IMR-90 (cell line): ENCODE measurements around the gene TBCE. TPM values are rescaled to one million over a fixed set of nuclear protein-coding genes. Genes with fewer than 3 reads are reported as not detected.

Experiments used
- ATAC-seq: fragments of 200-7000 bp; cut with Tn5 transposase; 2 replicates; pipeline ENCODE4 v1.9.1; 2020; ENCODE audit warnings: low read depth, mild to moderate bottlenecking, moderate library complexity
- BruUV-seq: library from RNA; stranded (reverse); fragments of 400-500 nt; replicated peaks from 2 replicates; lab custom pipeline; 2021; lab: Mats Ljungman, UMichigan
- CTCF ChIA-PET: fragments of 300-600 bp; formaldehyde crosslinking; extraction: SDS; loops from one replicate; lab custom pipeline; 2021; ENCODE audit warnings: antibody characterized with exemption; lab: Yijun Ruan, JAX
- POLR2A ChIA-PET: fragments of 300-600 bp; sonication (Branson Sonifier 250); formaldehyde crosslinking; loops from one replicate; lab custom pipeline; 2022; ENCODE audit warnings: antibody characterized with exemption; ENCODE audit not compliant: unreplicated experiment; lab: Charles Lee
- DNase-seq: peaks from one replicate; pipeline ENCODE4 v3.0.0; 2013
- H2AFZ ChIP-seq: replicated peaks from 2 replicates; pipeline ENCODE3; 2013; ENCODE audit warnings: low read length, mild to moderate bottlenecking; ENCODE audit not compliant: poor library complexity
- H2AK5ac ChIP-seq: 2 replicates; pipeline ENCODE4 v1.6.1; 2013; ENCODE audit warnings: low read depth, low read length, inconsistent platforms
- H2AK9ac ChIP-seq: replicated peaks from 2 replicates; pipeline ENCODE3; 2013; ENCODE audit warnings: mild to moderate bottlenecking, low read depth, low read length, moderate library complexity; ENCODE audit not compliant: poor library complexity
- H2BK120ac ChIP-seq: 2 replicates; pipeline ENCODE4 v1.6.1; 2013; ENCODE audit warnings: low read depth, low read length, inconsistent platforms
- H2BK15ac ChIP-seq: 3 replicates; pipeline ENCODE4 v1.6.1; 2013; ENCODE audit warnings: low read depth, low read length, inconsistent platforms
- H2BK20ac ChIP-seq: 2 replicates; pipeline ENCODE4 v1.6.1; 2013; ENCODE audit warnings: low read depth, mild to moderate bottlenecking, inconsistent platforms, low read length, moderate library complexity
- H2BK5ac ChIP-seq: 2 replicates; pipeline ENCODE4 v1.6.1; 2013; ENCODE audit warnings: mild to moderate bottlenecking, low read depth, low read length, inconsistent platforms; ENCODE audit not compliant: poor library complexity, severe bottlenecking
- H3K14ac ChIP-seq: replicated peaks from 2 replicates; pipeline ENCODE4 v1.6.1; 2013; ENCODE audit warnings: low read depth, low read length, inconsistent platforms
- H3K18ac ChIP-seq: 2 replicates; pipeline ENCODE4 v1.6.1; 2013; ENCODE audit warnings: low read depth, low read length, control low read depth
- H3K23ac ChIP-seq: 2 replicates; pipeline ENCODE4 v1.6.1; 2013; ENCODE audit warnings: low read depth, low read length, inconsistent platforms
- H3K27ac ChIP-seq: 2 replicates; pipeline ENCODE4 v1.5.1; 2013; ENCODE audit warnings: mild to moderate bottlenecking, control low read depth, low read length; ENCODE audit not compliant: insufficient read depth
- H3K27me3 ChIP-seq: 2 replicates; pipeline ENCODE4 v1.6.1; 2013; ENCODE audit warnings: low read length; ENCODE audit not compliant: control insufficient read depth, insufficient read depth
- H3K36me3 ChIP-seq: 2 replicates; pipeline ENCODE4 v1.6.1; 2013; ENCODE audit warnings: low read length, mixed read lengths; ENCODE audit not compliant: control insufficient read depth, insufficient read depth
- H3K4ac ChIP-seq: 2 replicates; pipeline ENCODE4 v1.6.1; 2013; ENCODE audit warnings: low read depth, low read length, inconsistent platforms
- H3K4me1 ChIP-seq: 2 replicates; pipeline ENCODE4 v1.6.1; 2013; ENCODE audit warnings: low read length, mixed read lengths; ENCODE audit not compliant: control insufficient read depth, insufficient read depth
- H3K4me2 ChIP-seq: 2 replicates; pipeline ENCODE4 v1.6.1; 2013; ENCODE audit warnings: low read depth, mild to moderate bottlenecking, control low read depth, low read length, moderate library complexity
- H3K4me3 ChIP-seq: 2 replicates; pipeline ENCODE4 v1.5.1; 2013; ENCODE audit warnings: low read depth, mild to moderate bottlenecking, control low read depth, low read length, moderate library complexity; ENCODE audit not compliant: insufficient read depth
- H3K56ac ChIP-seq: 2 replicates; pipeline ENCODE4 v1.6.1; 2013; ENCODE audit warnings: low read length, inconsistent platforms; ENCODE audit not compliant: insufficient read depth; ENCODE audit errors: extremely low read depth
- H3K79me1 ChIP-seq, 2 experiments: 2 replicates each; pipeline ENCODE4 v1.6.1; 2013; ENCODE audit warnings: low read length in 2 of 2, inconsistent platforms in 1 of 2, low read depth in 1 of 2
- H3K9ac ChIP-seq: 2 replicates; pipeline ENCODE4 v1.6.1; 2013; ENCODE audit warnings: low read depth, low read length, control low read depth
- H3K9me1 ChIP-seq: 2 replicates; pipeline ENCODE4 v1.6.1; 2013; ENCODE audit warnings: low read length, inconsistent platforms; ENCODE audit not compliant: insufficient read depth
- H3K9me3 ChIP-seq: 2 replicates; pipeline ENCODE4 v1.6.1; 2013; ENCODE audit warnings: low read length; ENCODE audit not compliant: control insufficient read depth, insufficient read depth
- H4K20me1 ChIP-seq: 2 replicates; pipeline ENCODE4 v1.6.1; 2013; ENCODE audit warnings: low read length, inconsistent platforms; ENCODE audit not compliant: insufficient read depth
- H4K5ac ChIP-seq: 2 replicates; pipeline ENCODE4 v1.6.1; 2013; ENCODE audit warnings: mild to moderate bottlenecking, low read depth, low read length, control low read depth
- H4K8ac ChIP-seq, 2 experiments: 2 replicates each; pipeline ENCODE4 v1.6.1; 2013; ENCODE audit warnings: low read depth in 2 of 2, low read length in 2 of 2, control low read depth in 1 of 2, inconsistent platforms in 1 of 2
- H4K91ac ChIP-seq: 2 replicates; pipeline ENCODE4 v1.6.1; 2013; ENCODE audit warnings: low read depth, low read length, inconsistent platforms; ENCODE audit not compliant: insufficient read depth
- BHLHE40 ChIP-seq: fragments of 150-350 bp; IDR thresholded peaks from 2 replicates; pipeline ENCODE4 v1.6.1; 2016; ENCODE audit warnings: mild to moderate bottlenecking, low read depth, low read length
- CEBPB ChIP-seq: IDR thresholded peaks from 2 replicates; pipeline ENCODE4 v1.6.1; 2012; ENCODE audit warnings: low read depth, low read length, improper control_type of control experiment
- CHD1 ChIP-seq: IDR thresholded peaks from 2 replicates; pipeline ENCODE4 v1.6.1; 2012; ENCODE audit warnings: low read depth, low read length, improper control_type of control experiment
- CTCF ChIP-seq: conservative IDR thresholded peaks from 2 replicates; pipeline ENCODE4 v1.5.1; 2012; ENCODE audit warnings: mild to moderate bottlenecking, low read depth, low read length, improper control_type of control experiment
- ELK1 ChIP-seq: fragments of 150-350 bp; IDR thresholded peaks from 2 replicates; pipeline ENCODE4 v1.6.1; 2016; ENCODE audit warnings: low read depth, mild to moderate bottlenecking, low read length, moderate library complexity, borderline replicate concordance
- MAFK ChIP-seq: IDR thresholded peaks from 2 replicates; pipeline ENCODE4 v1.6.1; 2012; ENCODE audit warnings: low read depth, low read length, improper control_type of control experiment
- MXI1 ChIP-seq: IDR thresholded peaks from 2 replicates; pipeline ENCODE4 v1.6.1; 2012; ENCODE audit warnings: low read depth, mild to moderate bottlenecking, low read length, moderate library complexity, borderline replicate concordance
- NFE2L2 ChIP-seq: fragments of 150-350 bp; IDR thresholded peaks from 2 replicates; pipeline ENCODE4 v1.6.1; 2016; ENCODE audit warnings: low read depth, mild to moderate bottlenecking, low read length
- POLR2A ChIP-seq: IDR thresholded peaks from 2 replicates; pipeline ENCODE4 v1.6.1; 2012; ENCODE audit warnings: mild to moderate bottlenecking, low read depth, low read length
- RAD21 ChIP-seq: IDR thresholded peaks from 2 replicates; pipeline ENCODE4 v1.6.1; 2012; ENCODE audit warnings: low read length, improper control_type of control experiment
- RCOR1 ChIP-seq: IDR thresholded peaks from 2 replicates; pipeline ENCODE4 v1.6.1; 2012; ENCODE audit warnings: mild to moderate bottlenecking, low read length, improper control_type of control experiment; ENCODE audit not compliant: insufficient replicate concordance
- RFX5 ChIP-seq: IDR thresholded peaks from 2 replicates; pipeline ENCODE4 v1.8.0; 2012; ENCODE audit warnings: low read depth, mild to moderate bottlenecking, low read length, moderate library complexity
- SMC3 ChIP-seq: fragments of 150-350 bp; IDR thresholded peaks from 2 replicates; pipeline ENCODE4 v1.6.1; 2016; ENCODE audit warnings: low read depth, mild to moderate bottlenecking, antibody characterized with exemption, low read length, moderate library complexity
- USF2 ChIP-seq: fragments of 150-350 bp; IDR thresholded peaks from 2 replicates; pipeline ENCODE4 v1.6.1; 2017; ENCODE audit warnings: mild to moderate bottlenecking, antibody characterized with exemption, low read length, low read depth
- WGBS, 2 experiments: methylation state at CpG; one replicate each; pipeline versions ENCODE4 v1.1.5 to v1.1.7; 2013; ENCODE audit warnings: missing lambda C conversion rate in 2 of 2; ENCODE audit not compliant: insufficient read length in 1 of 2; ENCODE audit errors: extremely low coverage in 2 of 2; 5-methylcytosine and 5-hydroxymethylcytosine counted together
- dilution Hi-C: fragments of 300-500 bp; cut with HindIII; formaldehyde crosslinking; loops from one replicate; pipeline ENCODE4 v1.14.3; 2018; ENCODE audit warnings: low sequenced_read_pairs; ENCODE audit not compliant: unreplicated experiment
- in situ Hi-C: fragments of 300-500 bp; cut with MboI; formaldehyde crosslinking; loops from 3 replicates; pipeline ENCODE4 v1.14.3; 2019; ENCODE audit warnings: low sequenced_read_pairs, inconsistent platforms, mixed read lengths
- intact Hi-C: fragments of 100-400 bp; cut with micrococcal nuclease; formaldehyde crosslinking; loops from 2 replicates; pipeline ENCODE4 v1.10.0; 2022
- polyA plus RNA-seq, 3 experiments: library from polyadenylated mRNA; depleted of rRNA; stranded (reverse); fragments of >200 nt; gene quantifications; 2 replicates each; pipeline ENCODE4 v1.2.3, GENCODE V29; 2012; ENCODE audit warnings: low replicate concordance in 1 of 3
- total RNA-seq: library from RNA; depleted of rRNA; stranded (reverse); fragments of >200 nt; gene quantifications from 2 replicates; pipeline ENCODE4 v1.2.3, GENCODE V29; 2012

Gene TBCE
- total and polyA plus RNA-seq, 2 of the 4 experiments (the other 2 are of a cell fraction), result 25.3 to 26.7 TPM

- no peak for DNase-seq
- no peak overlapping the region for H3K9ac ChIP-seq
- H3K14ac ChIP-seq, result no peak overlapping the region
- dilution Hi-C loops (no loop called here), intact Hi-C loops (no loop called here), in situ Hi-C loops (no loop called here)
- CTCF ChIA-PET, result no interaction called here
- H3K4me3 ChIP-seq, result no peak overlapping the region
- no peak overlapping the region for H2BK20ac ChIP-seq
- no peaks in the 10 kb centered on the region for H3K9me3 ChIP-seq
- no peak overlapping the region for H3K4me2 ChIP-seq
- no peak overlapping the region for H3K18ac ChIP-seq
- no peak overlapping the region for H4K5ac ChIP-seq
- no peak overlapping the region for H3K56ac ChIP-seq
- ATAC-seq, result no peak
- H2AK5ac ChIP-seq, result no peak overlapping the region
- no peak overlapping the region for H4K91ac ChIP-seq
- WGBS, 2 experiments, result 100% methylated on average over 2 of the region's 5 CpGs; no CpG with 5 or more reads in 1 of the 2 experiments
- no peaks in the 10 kb centered on the region for H4K20me1 ChIP-seq
- no peak overlapping the region for H3K27ac ChIP-seq
- TF ChIP-seq BHLHE40, result no peak
- TF ChIP-seq CTCF, result no peak
- no peak for TF ChIP-seq NFE2L2
- TF ChIP-seq ELK1, result no peak
- TF ChIP-seq MAFK, result no peak
- TF ChIP-seq RFX5, result no peak
- TF ChIP-seq USF2, result no peak
- TF ChIP-seq RCOR1, result no peak
- no peak for TF ChIP-seq RAD21
- TF ChIP-seq CEBPB, result no peak
- no peak for TF ChIP-seq CHD1
- no peak for TF ChIP-seq SMC3
- TF ChIP-seq MXI1, result no peak
- no peak for TF ChIP-seq POLR2A
- peaks cover 1% of the 10 kb centered on the region; the same call in 1 of the 2 replicates for H3K36me3 ChIP-seq
- no peak overlapping the region for H2BK15ac ChIP-seq
- peaks cover 24 to 37% of the 10 kb centered on the region in 2 experiments for H3K79me1 ChIP-seq
- H2AFZ ChIP-seq, result no peak overlapping the region
- POLR2A ChIA-PET, result no interaction called here
- H2BK120ac ChIP-seq, result no peak overlapping the region
- no peak overlapping the region for H4K8ac ChIP-seq
- H2BK5ac ChIP-seq, result no peak overlapping the region
- no TSS peak for BruUV-seq
- H3K4me1 ChIP-seq, result 0 out of 2 replicates have a peak, but pooled peaks cover 2% of the 10 kb centered on the region
- no peaks in the 10 kb centered on the region for H3K27me3 ChIP-seq
- no peak overlapping the region for H2AK9ac ChIP-seq
- H3K23ac ChIP-seq, result no peak overlapping the region
- 0 out of 2 replicates have a peak, but pooled peaks cover 3% of the 10 kb centered on the region for H3K9me1 ChIP-seq
- no peak overlapping the region for H3K4ac ChIP-seq
Observed at GRCh38 chr1:235369802-235370201, 2.6 kb downstream of the TBCE start.
